HepG2 (cell line): ENCODE results near the gene TNKS1BP1. TPM values are rescaled to one million over a fixed set of nuclear protein-coding genes. Genes with fewer than 3 reads are reported as not detected.

Experiments used
- CREB3 ChIP-seq: sonication (generic); formaldehyde crosslinking; IDR thresholded peaks from 2 replicates; pipeline ENCODE4 v1.5.0; 2020; ENCODE audit warnings: missing genetic modification reagents
- CTCF ChIP-seq: sonication (generic); formaldehyde crosslinking; IDR thresholded peaks from 2 replicates; pipeline ENCODE4 v1.5.0; 2020; ENCODE audit warnings: mild to moderate bottlenecking, missing genetic modification reagents, moderate library complexity
- HDAC6 ChIP-seq: fragments of 200-600 bp; sonication (generic); IDR thresholded peaks from 2 replicates; pipeline ENCODE4 v1.7.0; 2017; ENCODE audit warnings: mild to moderate bottlenecking, antibody characterized with exemption, low read length, low read depth
- HOXA5 ChIP-seq: sonication (generic); formaldehyde crosslinking; IDR thresholded peaks from 2 replicates; pipeline ENCODE4 v1.4.0; 2020; ENCODE audit warnings: missing genetic modification reagents
- KLF13 ChIP-seq: sonication (generic); formaldehyde crosslinking; IDR thresholded peaks from 2 replicates; pipeline ENCODE4 v1.4.0; 2020; ENCODE audit warnings: mild to moderate bottlenecking, missing genetic modification reagents
- ZGPAT ChIP-seq: IDR thresholded peaks from 2 replicates; pipeline ENCODE4 v1.6.1; 2016; ENCODE audit warnings: mild to moderate bottlenecking
- ZNF326 ChIP-seq: sonication (generic); formaldehyde crosslinking; IDR thresholded peaks from 2 replicates; pipeline ENCODE4 v1.4.0; 2020; ENCODE audit warnings: missing genetic modification reagents, borderline replicate concordance
- polyA plus RNA-seq, 8 experiments: library from polyadenylated mRNA; depleted of rRNA in 3 of 8; stranded (reverse) in 7 of 8; unstranded in 1 of 8; fragments of >200 nt; fragmentation: Illumina TruSeq in 4 of 8; extraction: Trizol in 4 of 8; gene quantifications; 2 replicates each; pipeline versions ENCODE4 v1.2.1 to v1.2.3, GENCODE V29; 2011 to 2016; ENCODE audit warnings: low read depth in 4 of 8, missing spikeins in 1 of 8, mixed read lengths in 1 of 8; ENCODE audit not compliant: insufficient read depth in 1 of 8
- total RNA-seq, 5 experiments: library from RNA; depleted of rRNA; stranded (reverse); fragments of >200 nt; fragmentation: Illumina TruSeq; extraction: Trizol; gene quantifications; 2 replicates each; pipeline ENCODE4 v1.2.3, GENCODE V29; 2016; ENCODE audit warnings: low read depth in 1 of 5
- TF ChIP-seq, protein P1 (sequence below): sonication (generic); formaldehyde crosslinking; IDR thresholded peaks from 2 replicates; pipeline ENCODE4 v1.8.1; 2023; ENCODE audit warnings: missing genetic modification reagents, mild to moderate bottlenecking, borderline replicate concordance
- TF ChIP-seq, protein P2 (sequence below): sonication (generic); formaldehyde crosslinking; IDR thresholded peaks from 2 replicates; pipeline ENCODE4 v1.5.0; 2020; ENCODE audit warnings: mild to moderate bottlenecking, missing genetic modification reagents
- TF ChIP-seq, protein P3 (sequence below): sonication (generic); formaldehyde crosslinking; IDR thresholded peaks from 2 replicates; pipeline ENCODE4 v1.9.0; 2021; ENCODE audit warnings: missing genetic modification reagents, mild to moderate bottlenecking, borderline replicate concordance
- TF ChIP-seq, protein P4 (sequence below): sonication (generic); formaldehyde crosslinking; IDR thresholded peaks from 2 replicates; pipeline ENCODE4 v1.5.0; 2020; ENCODE audit warnings: missing genetic modification reagents
- TF ChIP-seq, protein P5 (sequence below): sonication (generic); formaldehyde crosslinking; IDR thresholded peaks from 2 replicates; pipeline ENCODE4 v1.9.0; 2021; ENCODE audit warnings: missing genetic modification reagents, mild to moderate bottlenecking, borderline replicate concordance

TNKS1BP1 gene
- total and polyA plus RNA-seq, 2 of the 13 experiments (the other 11 are each of a cell fraction or from before 2014, with no cell fraction given) = 13.7 to 15.0 TPM

DNA sequence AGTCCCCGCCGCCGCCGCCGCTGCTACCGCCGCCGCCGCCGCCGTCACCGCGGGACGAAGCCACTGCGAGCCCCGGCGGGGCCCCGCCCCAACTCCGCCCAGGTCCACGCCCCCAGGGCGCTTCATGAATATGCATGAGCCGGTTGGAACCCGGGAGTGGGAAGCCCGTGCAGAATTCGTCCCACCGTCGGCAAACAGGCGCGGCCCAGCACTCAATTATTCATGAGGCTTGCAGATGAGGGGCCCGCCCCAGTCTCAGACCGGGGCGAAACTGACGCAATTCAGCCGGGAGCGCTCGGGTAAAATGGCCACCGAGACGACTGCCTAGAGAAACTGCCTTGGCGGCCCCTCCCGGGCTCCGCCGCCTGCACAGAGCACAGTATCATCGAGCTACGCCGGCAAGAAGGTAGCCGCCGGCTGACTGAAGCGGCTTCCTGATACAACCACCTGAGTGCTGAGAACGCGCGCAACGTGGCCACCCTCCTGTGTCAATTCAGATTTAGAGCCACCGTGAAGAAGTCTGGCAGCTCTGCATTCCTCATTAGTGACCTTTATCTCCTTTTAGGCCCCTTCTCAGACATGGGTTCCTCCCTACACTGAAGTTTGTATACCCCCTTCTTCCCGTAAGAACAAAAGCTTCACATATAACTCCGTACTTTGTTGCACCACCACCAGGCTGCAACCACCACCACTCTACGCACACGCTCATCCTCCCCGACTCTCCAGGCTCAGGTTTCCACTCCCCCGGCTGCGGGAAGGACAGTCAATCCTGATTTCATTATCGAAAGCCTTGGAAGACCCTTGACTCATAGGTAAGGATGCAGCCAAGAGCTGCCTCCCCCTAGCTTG is at the start of gene TNKS1BP1 (continued):
- TF ChIP-seq, protein P1, sequence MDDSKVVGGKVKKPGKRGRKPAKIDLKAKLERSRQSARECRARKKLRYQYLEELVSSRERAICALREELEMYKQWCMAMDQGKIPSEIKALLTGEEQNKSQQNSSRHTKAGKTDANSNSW = no peak
- TF ChIP-seq, protein P2, sequence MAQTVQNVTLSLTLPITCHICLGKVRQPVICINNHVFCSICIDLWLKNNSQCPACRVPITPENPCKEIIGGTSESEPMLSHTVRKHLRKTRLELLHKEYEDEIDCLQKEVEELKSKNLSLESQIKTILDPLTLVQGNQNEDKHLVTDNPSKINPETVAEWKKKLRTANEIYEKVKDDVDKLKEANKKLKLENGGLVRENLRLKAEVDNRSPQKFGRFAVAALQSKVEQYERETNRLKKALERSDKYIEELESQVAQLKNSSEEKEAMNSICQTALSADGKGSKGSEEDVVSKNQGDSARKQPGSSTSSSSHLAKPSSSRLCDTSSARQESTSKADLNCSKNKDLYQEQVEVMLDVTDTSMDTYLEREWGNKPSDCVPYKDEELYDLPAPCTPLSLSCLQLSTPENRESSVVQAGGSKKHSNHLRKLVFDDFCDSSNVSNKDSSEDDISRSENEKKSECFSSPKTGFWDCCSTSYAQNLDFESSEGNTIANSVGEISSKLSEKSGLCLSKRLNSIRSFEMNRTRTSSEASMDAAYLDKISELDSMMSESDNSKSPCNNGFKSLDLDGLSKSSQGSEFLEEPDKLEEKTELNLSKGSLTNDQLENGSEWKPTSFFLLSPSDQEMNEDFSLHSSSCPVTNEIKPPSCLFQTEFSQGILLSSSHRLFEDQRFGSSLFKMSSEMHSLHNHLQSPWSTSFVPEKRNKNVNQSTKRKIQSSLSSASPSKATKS (CRISPR knock-in tag) = no peak
- TF ChIP-seq CTCF (CRISPR knock-in tag) (no peak), ZNF326 (CRISPR knock-in tag) (no peak), KLF13 (CRISPR knock-in tag) (no peak), HOXA5 (CRISPR knock-in tag) (peak; percentile 35; the same call in 1 of the 2 replicates), HDAC6 (no peak), CREB3 (CRISPR knock-in tag) (0 out of 2 replicates have a peak, but pooled peaks have one; percentile 53), ZGPAT (peak; percentile 69)
- TF ChIP-seq, protein P3, sequence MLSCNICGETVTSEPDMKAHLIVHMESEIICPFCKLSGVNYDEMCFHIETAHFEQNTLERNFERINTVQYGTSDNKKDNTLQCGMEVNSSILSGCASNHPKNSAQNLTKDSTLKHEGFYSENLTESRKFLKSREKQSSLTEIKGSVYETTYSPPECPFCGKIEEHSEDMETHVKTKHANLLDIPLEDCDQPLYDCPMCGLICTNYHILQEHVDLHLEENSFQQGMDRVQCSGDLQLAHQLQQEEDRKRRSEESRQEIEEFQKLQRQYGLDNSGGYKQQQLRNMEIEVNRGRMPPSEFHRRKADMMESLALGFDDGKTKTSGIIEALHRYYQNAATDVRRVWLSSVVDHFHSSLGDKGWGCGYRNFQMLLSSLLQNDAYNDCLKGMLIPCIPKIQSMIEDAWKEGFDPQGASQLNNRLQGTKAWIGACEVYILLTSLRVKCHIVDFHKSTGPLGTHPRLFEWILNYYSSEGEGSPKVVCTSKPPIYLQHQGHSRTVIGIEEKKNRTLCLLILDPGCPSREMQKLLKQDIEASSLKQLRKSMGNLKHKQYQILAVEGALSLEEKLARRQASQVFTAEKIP (CRISPR knock-in tag) = no peak
- TF ChIP-seq, protein P4, sequence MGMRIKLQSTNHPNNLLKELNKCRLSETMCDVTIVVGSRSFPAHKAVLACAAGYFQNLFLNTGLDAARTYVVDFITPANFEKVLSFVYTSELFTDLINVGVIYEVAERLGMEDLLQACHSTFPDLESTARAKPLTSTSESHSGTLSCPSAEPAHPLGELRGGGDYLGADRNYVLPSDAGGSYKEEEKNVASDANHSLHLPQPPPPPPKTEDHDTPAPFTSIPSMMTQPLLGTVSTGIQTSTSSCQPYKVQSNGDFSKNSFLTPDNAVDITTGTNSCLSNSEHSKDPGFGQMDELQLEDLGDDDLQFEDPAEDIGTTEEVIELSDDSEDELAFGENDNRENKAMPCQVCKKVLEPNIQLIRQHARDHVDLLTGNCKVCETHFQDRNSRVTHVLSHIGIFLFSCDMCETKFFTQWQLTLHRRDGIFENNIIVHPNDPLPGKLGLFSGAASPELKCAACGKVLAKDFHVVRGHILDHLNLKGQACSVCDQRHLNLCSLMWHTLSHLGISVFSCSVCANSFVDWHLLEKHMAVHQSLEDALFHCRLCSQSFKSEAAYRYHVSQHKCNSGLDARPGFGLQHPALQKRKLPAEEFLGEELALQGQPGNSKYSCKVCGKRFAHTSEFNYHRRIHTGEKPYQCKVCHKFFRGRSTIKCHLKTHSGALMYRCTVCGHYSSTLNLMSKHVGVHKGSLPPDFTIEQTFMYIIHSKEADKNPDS (CRISPR knock-in tag) = no peak
- TF ChIP-seq, protein P5, sequence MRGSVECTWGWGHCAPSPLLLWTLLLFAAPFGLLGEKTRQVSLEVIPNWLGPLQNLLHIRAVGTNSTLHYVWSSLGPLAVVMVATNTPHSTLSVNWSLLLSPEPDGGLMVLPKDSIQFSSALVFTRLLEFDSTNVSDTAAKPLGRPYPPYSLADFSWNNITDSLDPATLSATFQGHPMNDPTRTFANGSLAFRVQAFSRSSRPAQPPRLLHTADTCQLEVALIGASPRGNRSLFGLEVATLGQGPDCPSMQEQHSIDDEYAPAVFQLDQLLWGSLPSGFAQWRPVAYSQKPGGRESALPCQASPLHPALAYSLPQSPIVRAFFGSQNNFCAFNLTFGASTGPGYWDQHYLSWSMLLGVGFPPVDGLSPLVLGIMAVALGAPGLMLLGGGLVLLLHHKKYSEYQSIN (CRISPR knock-in tag) = no peak
